Measurements from ENCODE around the gene ATP11A.

Gene ATP11A

GRCh38 chr13:112932971-112933370, 243.1 kb downstream of the ATP11A start:
- no peak for FAIRE-seq
- DNase-seq (ENCODE audit: insufficient read length, low spot score): no peak
- TF ChIP-seq CTCF (IDR thresholded peaks at IDR 0.05; ENCODE audit: insufficient read depth, missing control alignments): no peak

- FAIRE-seq (no peak), DNase-seq (ENCODE audit: insufficient read length, low spot score) (no peak)
- no peak for TF ChIP-seq CTCF (IDR thresholded peaks at IDR 0.05; ENCODE audit: insufficient read depth, missing control alignments)
Measured at GRCh38 chr13:112933649-112934048, 243.8 kb downstream of the ATP11A start.

GRCh38 chr13:112934078-112934477, 244.2 kb downstream of the ATP11A start:
- DNase-seq (ENCODE audit: insufficient read length, low spot score) (no peak), FAIRE-seq (no peak)
- TF ChIP-seq CTCF (IDR thresholded peaks at IDR 0.05; ENCODE audit: insufficient read depth, missing control alignments): no peak
